DND-41 (cell line): ENCODE data around the gene SELENON.

Experiments used
- ATAC-seq: fragments of 200-7000 bp; cut with Tn5 transposase; 3 replicates; pipeline ENCODE4 v1.9.1; 2021; ENCODE audit warnings: low read depth; ENCODE audit not compliant: insufficient read depth
- DNase-seq: peaks from one replicate; pipeline ENCODE4 v3.0.0-alpha.2; 2020
- H2AFZ ChIP-seq: 2 replicates; pipeline ENCODE4 v1.6.0; 2012; ENCODE audit warnings: low read depth, low read length
- H3K27ac ChIP-seq: 2 replicates; pipeline ENCODE4 v1.5.1; 2012; ENCODE audit warnings: low read length, inconsistent platforms
- H3K27me3 ChIP-seq: fragments of 200-600 bp; sonication (generic); 2 replicates; pipeline ENCODE4 v1.6.0; 2012; ENCODE audit warnings: low read length, mild to moderate bottlenecking, inconsistent platforms; ENCODE audit not compliant: insufficient read depth, poor library complexity
- H3K36me3 ChIP-seq: 2 replicates; pipeline ENCODE4 v1.5.1; 2012; ENCODE audit warnings: low read length, inconsistent platforms; ENCODE audit not compliant: insufficient read depth
- H3K4me1 ChIP-seq: 2 replicates; pipeline ENCODE4 v1.5.1; 2012; ENCODE audit warnings: mild to moderate bottlenecking, low read length; ENCODE audit not compliant: insufficient read depth
- H3K4me2 ChIP-seq: 2 replicates; pipeline ENCODE4 v1.6.0; 2012; ENCODE audit warnings: mild to moderate bottlenecking, moderate library complexity, low read length, inconsistent platforms; ENCODE audit not compliant: insufficient read depth
- H3K4me3 ChIP-seq, 2 experiments: fragments of 200-600 bp in 1 of 2; shearing (Covaris generic) in 1 of 2; 2 replicates each; pipeline ENCODE4 v1.5.1; 2012 to 2016; ENCODE audit warnings: inconsistent platforms in 2 of 2, low read length in 2 of 2, mild to moderate bottlenecking in 2 of 2, low read depth in 1 of 2, moderate library complexity in 1 of 2
- H3K79me2 ChIP-seq: 2 replicates; pipeline ENCODE4 v1.6.0; 2012; ENCODE audit warnings: low read length, inconsistent platforms; ENCODE audit not compliant: insufficient read depth
- H3K9ac ChIP-seq: 2 replicates; pipeline ENCODE4 v1.6.0; 2012; ENCODE audit warnings: low read depth, mild to moderate bottlenecking, inconsistent platforms, low read length, moderate library complexity
- H3K9me3 ChIP-seq: 2 replicates; pipeline ENCODE4 v1.5.1; 2012; ENCODE audit warnings: low read length, moderate library complexity, mild to moderate bottlenecking, inconsistent platforms; ENCODE audit not compliant: insufficient read depth, severe bottlenecking
- H4K20me1 ChIP-seq: 2 replicates; pipeline ENCODE4 v1.6.0; 2012; ENCODE audit warnings: low read length; ENCODE audit not compliant: insufficient read depth
- EZH2 ChIP-seq: IDR thresholded peaks from 3 replicates; pipeline ENCODE4 v1.6.1; 2012; ENCODE audit warnings: borderline replicate concordance, low read depth, mild to moderate bottlenecking, moderate library complexity, low read length, inconsistent platforms; ENCODE audit not compliant: severe bottlenecking
- TF ChIP-seq, protein P1 (sequence below): IDR thresholded peaks from 2 replicates; pipeline ENCODE4 v1.5.1; 2012; ENCODE audit warnings: borderline replicate concordance, low read length, moderate library complexity, mild to moderate bottlenecking; ENCODE audit not compliant: poor library complexity, severe bottlenecking; ENCODE audit errors: extremely low read depth

The SELENON gene

DNA sequence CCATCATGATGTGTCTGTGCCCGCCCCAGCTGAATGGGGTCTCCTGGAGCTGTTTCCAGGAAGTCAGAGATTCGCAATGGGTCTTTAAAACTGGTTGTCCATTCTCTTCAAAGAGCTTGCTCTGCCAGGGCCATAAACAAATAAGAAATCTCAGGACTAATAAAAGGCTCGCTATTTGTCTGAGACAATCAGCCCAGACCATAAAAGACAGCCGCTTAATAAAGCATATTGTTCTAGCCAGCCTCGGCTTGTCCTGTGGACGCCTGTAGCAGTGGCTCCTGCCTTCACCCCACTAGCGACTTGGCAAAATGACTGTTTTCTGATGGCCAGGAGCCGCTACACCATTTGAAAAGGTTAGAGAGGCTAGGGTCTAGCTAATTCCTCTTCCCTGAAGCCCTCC lies 20.6 kb upstream of the SELENON start:
- H3K4me1 ChIP-seq, result peaks cover 21% of the 10 kb centered on the region

GRCh38 chr1:25779894-25780293 lies 20.1 kb upstream of the SELENON start:
- no peaks in the 10 kb centered on the region for H3K36me3 ChIP-seq
- H3K27ac ChIP-seq, result no peak overlapping the region
- H3K4me3 ChIP-seq, result no peak overlapping the region
- H3K4me1 ChIP-seq, result peaks cover 16% of the 10 kb centered on the region
- no peak overlapping the region for H3K9ac ChIP-seq
- no peak overlapping the region for H3K4me2 ChIP-seq
- H3K9me3 ChIP-seq, result no peaks in the 10 kb centered on the region
- TF ChIP-seq, protein P1, sequence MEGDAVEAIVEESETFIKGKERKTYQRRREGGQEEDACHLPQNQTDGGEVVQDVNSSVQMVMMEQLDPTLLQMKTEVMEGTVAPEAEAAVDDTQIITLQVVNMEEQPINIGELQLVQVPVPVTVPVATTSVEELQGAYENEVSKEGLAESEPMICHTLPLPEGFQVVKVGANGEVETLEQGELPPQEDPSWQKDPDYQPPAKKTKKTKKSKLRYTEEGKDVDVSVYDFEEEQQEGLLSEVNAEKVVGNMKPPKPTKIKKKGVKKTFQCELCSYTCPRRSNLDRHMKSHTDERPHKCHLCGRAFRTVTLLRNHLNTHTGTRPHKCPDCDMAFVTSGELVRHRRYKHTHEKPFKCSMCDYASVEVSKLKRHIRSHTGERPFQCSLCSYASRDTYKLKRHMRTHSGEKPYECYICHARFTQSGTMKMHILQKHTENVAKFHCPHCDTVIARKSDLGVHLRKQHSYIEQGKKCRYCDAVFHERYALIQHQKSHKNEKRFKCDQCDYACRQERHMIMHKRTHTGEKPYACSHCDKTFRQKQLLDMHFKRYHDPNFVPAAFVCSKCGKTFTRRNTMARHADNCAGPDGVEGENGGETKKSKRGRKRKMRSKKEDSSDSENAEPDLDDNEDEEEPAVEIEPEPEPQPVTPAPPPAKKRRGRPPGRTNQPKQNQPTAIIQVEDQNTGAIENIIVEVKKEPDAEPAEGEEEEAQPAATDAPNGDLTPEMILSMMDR, result no peak
- TF ChIP-seq EZH2, result no peak
- H2AFZ ChIP-seq, result no peak overlapping the region
- peaks cover 42% of the 10 kb centered on the region for H4K20me1 ChIP-seq
- DNase-seq (no peak), ATAC-seq (no peak)
- peaks cover 31% of the 10 kb centered on the region for H3K27me3 ChIP-seq
- H3K79me2 ChIP-seq, result no peaks in the 10 kb centered on the region

More for the DNA sequence above, 20.6 kb upstream of the SELENON start:
- peaks cover 31% of the 10 kb centered on the region for H3K27me3 ChIP-seq
- no peak overlapping the region for H3K27ac ChIP-seq
- H3K9ac ChIP-seq, result no peak overlapping the region
- no peak overlapping the region for H3K4me2 ChIP-seq
- H3K4me3 ChIP-seq, result no peak overlapping the region
- H4K20me1 ChIP-seq, result peaks cover 44% of the 10 kb centered on the region
- no peak for ATAC-seq
- TF ChIP-seq EZH2, result no peak
- TF ChIP-seq, protein P1, result no peak
- DNase-seq, result no peak
- H3K79me2 ChIP-seq, result no peaks in the 10 kb centered on the region
- no peaks in the 10 kb centered on the region for H3K9me3 ChIP-seq
- no peaks in the 10 kb centered on the region for H3K36me3 ChIP-seq
- no peak overlapping the region for H2AFZ ChIP-seq

- H3K4me3 ChIP-seq, result no peak overlapping the region
- no peak overlapping the region for H3K27ac ChIP-seq
- H3K4me2 ChIP-seq, result no peak overlapping the region
- no peaks in the 10 kb centered on the region for H3K36me3 ChIP-seq
- peaks cover 10% of the 10 kb centered on the region for H3K4me1 ChIP-seq
- no peak for TF ChIP-seq EZH2
- TF ChIP-seq, protein P1, result no peak
- DNase-seq (no peak), ATAC-seq (no peak)
- no peak overlapping the region for H3K9ac ChIP-seq
- no peaks in the 10 kb centered on the region for H3K9me3 ChIP-seq
- no peak overlapping the region for H2AFZ ChIP-seq
- H4K20me1 ChIP-seq, result peaks cover 36% of the 10 kb centered on the region
- H3K27me3 ChIP-seq, result peaks cover 31% of the 10 kb centered on the region
- H3K79me2 ChIP-seq, result no peaks in the 10 kb centered on the region
These were observed 19.5 kb upstream of the SELENON start for GRCh38 chr1:25780318-25781129.
